ENCODE measurements around the gene EFHD2. TPM values are rescaled to one million over a fixed set of nuclear protein-coding genes. Genes with fewer than 3 reads are reported as not detected.
"Not testable (repeated sequence)": the region's sequence is repeated elsewhere in the genome, so short reads cannot be mapped to it uniquely, and the experiment has no call there.

Gene EFHD2
- total RNA-seq, 1 donor = 36.3 TPM

GRCh38 chr1:15431571-15431948 lies 21.9 kb downstream of the EFHD2 start:
- H3K4me3 ChIP-seq (ENCODE audit: low read depth, low read length) = no peak overlapping the region
- DNase-seq (ENCODE audit: low read depth) = no peak
- TF ChIP-seq CTCF (IDR thresholded peaks at IDR 0.05; ENCODE audit: insufficient read depth, low read depth, low read length) = no peak

GRCh38 chr1:15432324-15432723 lies 22.6 kb downstream of the EFHD2 start:
- TF ChIP-seq CTCF (IDR thresholded peaks at IDR 0.05; ENCODE audit: insufficient read depth, low read depth, low read length) = no peak
- no peak overlapping the region for H3K4me3 ChIP-seq (ENCODE audit: low read depth, low read length)
- DNase-seq (ENCODE audit: low read depth) = no peak

- no peak overlapping the region for H3K4me3 ChIP-seq (ENCODE audit: low read depth, low read length)
- no peak for DNase-seq (ENCODE audit: low read depth)
- TF ChIP-seq CTCF (IDR thresholded peaks at IDR 0.05; ENCODE audit: insufficient read depth, low read depth, low read length) = no peak
Measured at GRCh38 chr1:15433471-15433870, 23.8 kb downstream of the EFHD2 start.

- not testable (repeated sequence) for H3K4me3 ChIP-seq (ENCODE audit: low read depth, low read length)
- DNase-seq (ENCODE audit: low read depth) = peak; percentile 85
Measured at GRCh38 chr1:15434739-15435138, 25.1 kb downstream of the EFHD2 start.

GRCh38 chr1:15435239-15436077 lies 25.8 kb downstream of the EFHD2 start:
- DNase-seq (ENCODE audit: low read depth) = no peak

GRCh38 chr1:15436881-15437442 lies 27.3 kb downstream of the EFHD2 start:
- DNase-seq (ENCODE audit: low read depth) = no peak
- H3K4me3 ChIP-seq (ENCODE audit: low read depth, low read length) = no peak overlapping the region
- TF ChIP-seq CTCF (IDR thresholded peaks at IDR 0.05; ENCODE audit: insufficient read depth, low read depth, low read length) = no peak

More at GRCh38 chr1:15435239-15436077, 25.8 kb downstream of the EFHD2 start:
- no peak for TF ChIP-seq CTCF (IDR thresholded peaks at IDR 0.05; ENCODE audit: insufficient read depth, low read depth, low read length)
- no peak overlapping the region for H3K4me3 ChIP-seq (ENCODE audit: low read depth, low read length)

GRCh38 chr1:15439325-15439724 lies 29.6 kb downstream of the EFHD2 start:
- no peak overlapping the region for H3K4me3 ChIP-seq (ENCODE audit: low read depth, low read length)
- no peak for TF ChIP-seq CTCF (IDR thresholded peaks at IDR 0.05; ENCODE audit: insufficient read depth, low read depth, low read length)
- DNase-seq (ENCODE audit: low read depth) = no peak
